GM18517 (cell line): ENCODE measurements around the gene LYPD6.
"Not testable (repeated sequence)": the region's sequence is repeated elsewhere in the genome, so short reads cannot be mapped to it uniquely, and the experiment has no call there.

Source experiments
- ATAC-seq: cut with Tn5 transposase; IDR thresholded peaks from one replicate; pipeline ENCODE4 v1.9.1; 2021; ENCODE audit warnings: mild to moderate bottlenecking, moderate library complexity; ENCODE audit not compliant: unreplicated experiment

Gene LYPD6

DNA sequence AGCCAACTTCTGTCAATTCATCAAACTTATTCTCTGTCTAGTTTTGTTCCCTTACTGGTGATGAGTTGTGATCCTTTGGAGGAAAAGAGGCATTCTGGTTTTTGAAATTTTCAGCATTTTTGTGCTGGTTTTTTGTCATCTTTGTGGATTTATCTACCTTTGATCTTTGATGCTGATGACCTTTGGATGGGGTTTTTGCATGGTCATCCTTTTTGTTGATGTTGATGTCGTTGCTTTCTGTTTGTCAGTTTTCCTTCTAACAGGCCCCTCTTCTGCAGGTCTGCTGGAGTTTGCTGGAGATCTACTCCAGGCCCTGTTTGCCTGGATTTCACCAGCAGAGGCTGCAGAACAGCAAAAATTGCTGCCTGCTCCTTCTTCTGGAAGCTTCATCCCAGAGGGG, 168.8 kb downstream of the LYPD6 start:
- ATAC-seq = not testable (repeated sequence)

DNA sequence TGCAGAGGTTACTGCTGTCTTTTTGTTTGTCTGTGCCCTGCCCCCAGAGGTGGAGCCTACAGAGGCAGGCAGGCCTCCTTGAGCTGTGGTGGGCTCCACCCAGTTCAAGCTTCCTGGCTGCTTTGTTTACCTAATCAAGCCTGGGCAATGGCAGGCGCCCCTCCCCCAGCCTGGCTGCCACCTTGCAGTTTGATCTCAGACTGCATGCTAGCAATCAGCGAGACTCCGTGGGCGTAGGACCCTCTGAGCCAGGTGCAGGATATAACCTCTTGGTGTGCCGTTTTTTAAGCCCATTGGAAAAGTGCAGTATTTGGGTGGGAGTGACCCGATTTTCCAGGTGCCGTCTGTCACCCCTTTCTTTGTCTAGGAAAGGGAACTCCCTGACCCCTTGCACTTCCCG, 176.4 kb downstream of the LYPD6 start:
- ATAC-seq = not testable (repeated sequence)

DNA sequence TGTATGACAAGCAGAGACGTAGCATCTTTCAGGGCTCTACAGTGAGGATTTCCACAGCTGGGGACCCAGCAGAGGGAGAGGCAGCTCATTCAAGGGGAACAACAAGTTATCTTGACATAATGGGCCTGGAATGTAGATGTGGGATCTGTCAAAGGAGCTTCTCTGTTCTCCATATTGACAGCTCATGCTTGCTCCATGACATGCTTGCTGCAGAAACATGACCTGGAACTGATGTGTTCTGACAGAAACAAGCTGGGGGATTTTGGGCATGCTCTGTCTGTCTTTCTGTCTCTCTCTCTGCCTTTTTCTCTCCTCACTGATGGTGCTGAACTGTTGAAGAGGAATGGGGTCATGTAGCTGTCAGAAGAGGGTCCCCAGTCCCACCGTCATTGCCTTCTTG, 177.6 kb downstream of the LYPD6 start:
- ATAC-seq = no peak

DNA sequence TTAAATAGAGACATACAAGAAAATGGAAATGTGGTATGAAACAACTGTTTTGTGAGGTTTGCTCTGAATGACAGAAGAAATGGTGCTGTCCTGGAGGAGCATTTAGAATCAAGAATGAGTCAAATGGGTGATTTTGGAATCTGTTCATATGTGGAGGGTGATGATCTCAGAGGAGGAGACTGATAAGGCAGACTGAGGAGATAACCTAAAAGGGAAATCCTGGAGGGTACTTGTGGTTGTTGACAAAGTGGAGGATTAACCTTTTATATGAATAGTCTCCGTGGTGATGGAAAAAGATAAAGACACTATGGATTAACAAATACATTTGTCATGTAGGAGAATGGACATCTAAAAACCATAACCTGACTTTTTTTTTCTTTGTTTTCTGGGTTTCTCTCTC, 183.1 kb downstream of the LYPD6 start:
- ATAC-seq = no peak
